DND-41 (cell line): ENCODE measurements around the gene MAP4.

Experiments used
- EZH2 ChIP-seq: IDR thresholded peaks from 3 replicates; pipeline ENCODE4 v1.6.1; 2012; ENCODE audit warnings: borderline replicate concordance, low read depth, mild to moderate bottlenecking, moderate library complexity, low read length, inconsistent platforms; ENCODE audit not compliant: severe bottlenecking
- TF ChIP-seq, protein P1 (sequence below): IDR thresholded peaks from 2 replicates; pipeline ENCODE4 v1.5.1; 2012; ENCODE audit warnings: borderline replicate concordance, low read length, moderate library complexity, mild to moderate bottlenecking; ENCODE audit not compliant: poor library complexity, severe bottlenecking; ENCODE audit errors: extremely low read depth

DNA sequence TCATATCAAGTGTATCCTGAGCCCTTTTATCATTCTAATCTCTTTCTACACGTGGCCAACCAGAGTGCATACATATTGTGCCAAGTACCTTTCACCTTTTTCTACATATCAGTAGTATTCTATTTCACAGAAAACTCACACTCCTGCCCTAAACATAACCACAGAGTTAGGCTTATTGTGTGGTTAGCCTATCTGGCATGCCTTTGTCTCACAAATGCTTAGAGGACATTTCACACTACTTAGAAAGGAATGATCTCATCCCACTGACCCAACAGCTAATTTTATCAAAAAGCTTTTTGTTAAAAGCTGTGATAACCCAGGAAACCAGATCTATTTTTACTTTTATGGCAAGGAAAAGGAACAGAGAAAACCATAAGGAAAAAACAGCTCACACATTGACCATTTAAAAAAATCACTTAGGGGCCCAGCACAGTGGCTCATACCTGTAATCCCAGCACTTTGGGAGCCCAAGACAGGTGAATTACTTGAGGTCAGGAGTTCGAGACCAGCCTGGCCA, 17.8 kb upstream of the MAP4 start:
- TF ChIP-seq, protein P1, sequence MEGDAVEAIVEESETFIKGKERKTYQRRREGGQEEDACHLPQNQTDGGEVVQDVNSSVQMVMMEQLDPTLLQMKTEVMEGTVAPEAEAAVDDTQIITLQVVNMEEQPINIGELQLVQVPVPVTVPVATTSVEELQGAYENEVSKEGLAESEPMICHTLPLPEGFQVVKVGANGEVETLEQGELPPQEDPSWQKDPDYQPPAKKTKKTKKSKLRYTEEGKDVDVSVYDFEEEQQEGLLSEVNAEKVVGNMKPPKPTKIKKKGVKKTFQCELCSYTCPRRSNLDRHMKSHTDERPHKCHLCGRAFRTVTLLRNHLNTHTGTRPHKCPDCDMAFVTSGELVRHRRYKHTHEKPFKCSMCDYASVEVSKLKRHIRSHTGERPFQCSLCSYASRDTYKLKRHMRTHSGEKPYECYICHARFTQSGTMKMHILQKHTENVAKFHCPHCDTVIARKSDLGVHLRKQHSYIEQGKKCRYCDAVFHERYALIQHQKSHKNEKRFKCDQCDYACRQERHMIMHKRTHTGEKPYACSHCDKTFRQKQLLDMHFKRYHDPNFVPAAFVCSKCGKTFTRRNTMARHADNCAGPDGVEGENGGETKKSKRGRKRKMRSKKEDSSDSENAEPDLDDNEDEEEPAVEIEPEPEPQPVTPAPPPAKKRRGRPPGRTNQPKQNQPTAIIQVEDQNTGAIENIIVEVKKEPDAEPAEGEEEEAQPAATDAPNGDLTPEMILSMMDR, result no peak
- no peak for TF ChIP-seq EZH2
